Fibroblast of lung (primary cell): ENCODE results near the gene MRPL33.

Experiments
- CTCF ChIP-seq, 2 donors: IDR thresholded peaks in 1 of 2; conservative IDR thresholded peaks in 1 of 2; 1 replicate in 1 of 2; 2 replicates in 1 of 2; pipeline ENCODE4 v1.5.1; 2011 to 2012; ENCODE audit warnings: low read length in 2 of 2, control low read depth in 1 of 2, inconsistent platforms in 1 of 2, low read depth in 1 of 2, mild to moderate bottlenecking in 1 of 2
- EZH2 ChIP-seq: IDR thresholded peaks from 2 replicates; pipeline ENCODE4 v1.5.1; 2012; ENCODE audit warnings: low read length, control low read depth, mild to moderate bottlenecking; ENCODE audit errors: missing control alignments

GRCh38 chr2:27803046-27803445, 31.5 kb downstream of the MRPL33 start:
- no peak for TF ChIP-seq CTCF (conservative IDR thresholded peaks at IDR 0.05 in 1 of 2, IDR thresholded peaks at IDR 0.05 in 1 of 2; ENCODE audit: low read depth in 1 of 2, low read length in 2 of 2)
- no peak for TF ChIP-seq EZH2
